HCT116 (cell line): Measurements from ENCODE around the gene NUAK2. TPM values are rescaled to one million over a fixed set of nuclear protein-coding genes. Genes with fewer than 3 reads are reported as not detected.

Source experiments
- ATAC-seq: fragments of 200-7000 bp; cut with Tn5 transposase; 2 replicates; pipeline ENCODE4 v1.9.1; 2020; ENCODE audit warnings: mild to moderate bottlenecking, moderate library complexity
- BruUV-seq: library from RNA; stranded (reverse); fragments of 400-500 nt; replicated peaks from 2 replicates; lab custom pipeline; 2021; lab: Mats Ljungman, UMichigan
- CTCF ChIA-PET: fragments of 300-600 bp; sonication (Branson Sonifier 250); formaldehyde crosslinking; loops from one replicate; lab custom pipeline; 2021; ENCODE audit warnings: antibody characterized with exemption; lab: Charles Lee
- POLR2A ChIA-PET: fragments of 300-600, 350-600 bp; sonication (Branson Sonifier 250); formaldehyde crosslinking; loops from one replicate; lab custom pipeline; 2021; ENCODE audit warnings: antibody characterized with exemption; lab: Charles Lee
- RAD21 ChIA-PET, 2 experiments: fragments of 300-600 bp; sonication (Branson Sonifier 250); formaldehyde crosslinking; loops; one replicate each; lab custom pipeline; 2023; ENCODE audit warnings: low total read pairs in 2 of 2; ENCODE audit not compliant: uncharacterized antibody in 2 of 2, unreplicated experiment in 2 of 2, low non-redundant PET in 1 of 2; lab: Charles Lee
- DNase-seq: peaks from one replicate; pipeline ENCODE4 v3.0.0-alpha.2; 2010; ENCODE audit warnings: low read depth, low spot score
- H2AFZ ChIP-seq: fragments of 200-600 bp; shearing (Covaris generic), sonication (generic); 2 replicates; pipeline ENCODE4 v1.6.1; 2017; ENCODE audit warnings: low read depth, mixed run types, mixed read lengths, antibody characterized with exemption, low read length; ENCODE audit not compliant: poor library complexity, severe bottlenecking
- H3K27ac ChIP-seq: 2 replicates; pipeline ENCODE4 v1.5.1; 2012; ENCODE audit warnings: low read depth, low read length
- H3K27me3 ChIP-seq: fragments of 200-600 bp; sonication (generic); 2 replicates; pipeline ENCODE4 v1.6.1; 2016; ENCODE audit warnings: mixed run types, low read length, mixed read lengths; ENCODE audit not compliant: insufficient read depth
- H3K36me3 ChIP-seq, 2 experiments: fragments of 200-500 bp in 1 of 2; fragments of 200-600 bp in 1 of 2; sonication (Bioruptor generic) in 1 of 2; sonication (generic) in 1 of 2; 2 replicates each; pipeline versions ENCODE4 v1.5.1 to v1.6.1; 2014 to 2016; ENCODE audit warnings: low read length in 2 of 2, inconsistent platforms in 1 of 2, mixed read lengths in 1 of 2, mixed run types in 1 of 2; ENCODE audit not compliant: insufficient read depth in 2 of 2, control insufficient read depth in 1 of 2
- H3K4me1 ChIP-seq, 2 experiments: fragments of 200-600 bp in 1 of 2; sonication (generic) in 1 of 2; 2 replicates each; pipeline versions ENCODE4 v1.5.1 to v1.6.1; 2012 to 2017; ENCODE audit warnings: low read length in 2 of 2, inconsistent platforms in 1 of 2, mild to moderate bottlenecking in 1 of 2, mixed read lengths in 1 of 2, mixed run types in 1 of 2, moderate library complexity in 1 of 2; ENCODE audit not compliant: insufficient read depth in 2 of 2, control insufficient read depth in 1 of 2
- H3K4me2 ChIP-seq: fragments of 200-600 bp; sonication (generic); 2 replicates; pipeline ENCODE4 v1.6.1; 2017; ENCODE audit warnings: mixed run types, low read length, mixed read lengths
- H3K4me3 ChIP-seq, 2 experiments: fragments of 200-600 bp in 1 of 2; sonication (generic) in 1 of 2; replicated peaks in 1 of 2; 2 replicates each; pipeline ENCODE4 v1.5.1; 2011 to 2016; ENCODE audit warnings: low read length in 2 of 2, control low read depth in 1 of 2, low read depth in 1 of 2, mild to moderate bottlenecking in 1 of 2, mixed read lengths in 1 of 2, mixed run types in 1 of 2
- H3K79me2 ChIP-seq: fragments of 200-600 bp; sonication (generic); 2 replicates; pipeline ENCODE4 v1.6.1; 2017; ENCODE audit warnings: mild to moderate bottlenecking, mixed run types, low read length, moderate library complexity, mixed read lengths; ENCODE audit not compliant: insufficient read depth
- H3K9ac ChIP-seq: fragments of 200-600 bp; sonication (generic); 2 replicates; pipeline ENCODE4 v1.6.1; 2016; ENCODE audit warnings: low read length, mixed read lengths
- H3K9me2 ChIP-seq: fragments of 200-600 bp; sonication (generic), shearing (Covaris generic); 2 replicates; pipeline ENCODE4 v1.6.1; 2017; ENCODE audit warnings: mixed run types, mild to moderate bottlenecking, moderate library complexity; ENCODE audit not compliant: insufficient read depth
- H3K9me3 ChIP-seq, 2 experiments: fragments of 200-500 bp in 1 of 2; fragments of 200-600 bp in 1 of 2; sonication (Bioruptor generic) in 1 of 2; sonication (generic) in 1 of 2; 2 replicates each; pipeline ENCODE4 v1.6.1; 2014 to 2017; ENCODE audit warnings: low read length in 2 of 2, mixed read lengths in 2 of 2, inconsistent platforms in 1 of 2, low read depth in 1 of 2, mild to moderate bottlenecking in 1 of 2, mixed run types in 1 of 2, moderate library complexity in 1 of 2; ENCODE audit not compliant: control insufficient read depth in 1 of 2, insufficient read depth in 1 of 2
- H4K20me1 ChIP-seq: fragments of 200-600 bp; sonication (generic), shearing (Covaris generic); 2 replicates; pipeline ENCODE4 v1.6.1; 2017; ENCODE audit warnings: mixed run types, mild to moderate bottlenecking, moderate library complexity; ENCODE audit not compliant: insufficient read depth
- ATF3 ChIP-seq: IDR thresholded peaks from 2 replicates; pipeline ENCODE4 v1.6.1; 2012
- CBX3 ChIP-seq: IDR thresholded peaks from 2 replicates; pipeline ENCODE4 v1.6.1; 2012; ENCODE audit warnings: low read depth
- EGR1 ChIP-seq: IDR thresholded peaks from 2 replicates; pipeline ENCODE4 v1.6.1; 2012; ENCODE audit warnings: low read depth
- ELF1 ChIP-seq: IDR thresholded peaks from 2 replicates; pipeline ENCODE4 v1.6.1; 2012; ENCODE audit warnings: low read depth, borderline replicate concordance
- EZH2 ChIP-seq: fragments of 200-600 bp; sonication (generic); IDR thresholded peaks from 2 replicates; pipeline ENCODE4 v1.6.1; 2017; ENCODE audit warnings: antibody characterized with exemption, mixed run types
- EZH2phosphoT487 ChIP-seq: fragments of 200-600 bp; IDR thresholded peaks from 2 replicates; pipeline ENCODE4 v1.6.1; 2018; ENCODE audit warnings: antibody characterized with exemption, borderline replicate concordance
- JUND ChIP-seq: IDR thresholded peaks from 2 replicates; pipeline ENCODE4 v1.6.1; 2012
- POLR2A ChIP-seq: IDR thresholded peaks from 2 replicates; pipeline ENCODE4 v1.7.0; 2011; ENCODE audit warnings: borderline replicate concordance; ENCODE audit not compliant: insufficient read depth, insufficient read length; ENCODE audit errors: extremely low read depth
- REST ChIP-seq: IDR thresholded peaks from 2 replicates; pipeline ENCODE4 v1.6.1; 2012; ENCODE audit warnings: low read depth
- SIN3A ChIP-seq: IDR thresholded peaks from 2 replicates; pipeline ENCODE4 v1.6.1; 2012; ENCODE audit warnings: low read depth
- SRF ChIP-seq: IDR thresholded peaks from 2 replicates; pipeline ENCODE4 v1.6.1; 2012; ENCODE audit warnings: low read depth
- TCF7L2 ChIP-seq: IDR thresholded peaks from 2 replicates; pipeline ENCODE4 v1.7.0; 2011; ENCODE audit warnings: borderline replicate concordance, inconsistent platforms; ENCODE audit not compliant: insufficient read depth, insufficient read length; ENCODE audit errors: extremely low read depth
- YY1 ChIP-seq: IDR thresholded peaks from 2 replicates; pipeline ENCODE4 v1.6.1; 2011; ENCODE audit warnings: low read length, low read depth, moderate library complexity, mild to moderate bottlenecking; ENCODE audit not compliant: insufficient replicate concordance; ENCODE audit errors: extremely low read depth
- ZBTB33 ChIP-seq: IDR thresholded peaks from 2 replicates; pipeline ENCODE4 v1.6.1; 2011; ENCODE audit warnings: mild to moderate bottlenecking, low read length, moderate library complexity; ENCODE audit not compliant: insufficient replicate concordance; ENCODE audit errors: extremely low read depth
- ZFX ChIP-seq: fragments of 450-650 bp; IDR thresholded peaks from 2 replicates; pipeline ENCODE4 v1.6.1; 2017
- intact Hi-C: fragments of 100-400 bp; cut with micrococcal nuclease; formaldehyde crosslinking; loops from 2 replicates; pipeline ENCODE4 v1.10.0; 2022
- total RNA-seq: library from RNA; stranded (reverse); gene quantifications from one replicate; pipeline ENCODE4 v1.2.1, GENCODE V29; 2021; ENCODE audit not compliant: unreplicated experiment
- TF ChIP-seq, protein P1 (sequence below): IDR thresholded peaks from 2 replicates; pipeline ENCODE4 v1.6.1; 2012
- TF ChIP-seq, protein P2 (sequence below), 3 experiments: fragments of 200-600 bp in 1 of 3; sonication (generic) in 1 of 3; IDR thresholded peaks in 2 of 3; conservative IDR thresholded peaks in 1 of 3; 2 replicates each; pipeline ENCODE4 v1.5.1; 2012 to 2017; ENCODE audit warnings: low read depth in 2 of 3, low read length in 2 of 3, antibody characterized with exemption in 1 of 3, borderline replicate concordance in 1 of 3, control low read depth in 1 of 3, mild to moderate bottlenecking in 1 of 3, mixed read lengths in 1 of 3, mixed run types in 1 of 3, moderate library complexity in 1 of 3; ENCODE audit not compliant: insufficient read depth in 1 of 3

Gene NUAK2
- total RNA-seq, 1 experiment from 2014 or later = 3.0 TPM

DNA sequence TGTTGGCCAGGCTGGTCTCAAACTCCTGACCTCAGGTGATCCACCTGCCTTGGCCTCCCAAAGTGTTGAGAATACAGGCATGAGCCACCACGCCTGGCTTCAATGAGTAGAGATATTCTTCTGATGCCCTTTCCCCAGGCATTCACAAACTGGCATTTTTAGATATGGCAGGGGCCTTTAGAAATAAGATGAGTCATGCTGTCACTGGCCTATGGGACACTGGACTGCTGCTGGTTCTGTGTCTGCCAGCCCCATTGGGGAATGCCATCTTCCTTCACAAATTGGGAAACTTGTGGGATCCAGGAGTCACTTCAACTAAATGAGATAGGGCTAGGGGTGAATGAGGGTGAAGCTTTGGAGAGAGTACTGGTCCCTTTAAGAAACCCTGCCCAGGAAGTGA, 19.1 kb upstream of the NUAK2 start (continued):
- TF ChIP-seq ATF3 (no peak), YY1 (no peak)

- ChIA-PET RAD21 (interaction anchor here in 1 of 2 experiments (0.6 kb wide), 1 partner anchor 35 kb away, joined by 4 read pairs; no protein-coding TSS in a partner anchor), CTCF (interaction anchor here (1.5 to 1.6 kb wide), 2 partner anchors 66 to 185 kb away, joined by 3 to 5 read pairs; no protein-coding TSS in a partner anchor), POLR2A (no interaction called here)
- Histone ChIP-seq H3K27me3 (no peaks in the 10 kb centered on the region), H3K9ac (no peak overlapping the region), H3K79me2 (no peaks in the 10 kb centered on the region), H3K9me2 (no peaks in the 10 kb centered on the region), H3K4me2 (no peak overlapping the region), H3K9me3 (no peaks in the 10 kb centered on the region), H3K4me1 (peaks cover 4 to 13% of the 10 kb centered on the region in 2 experiments; a peak in 3 of 4 replicates), H4K20me1 (no peaks in the 10 kb centered on the region), H2AFZ (no peak overlapping the region), H3K27ac (no peak overlapping the region), H3K36me3 (no peaks in the 10 kb centered on the region)
- ATAC-seq (no peak), DNase-seq (no peak)
- TF ChIP-seq YY1 (no peak), POLR2A (no peak), EGR1 (no peak), TCF7L2 (no peak), ELF1 (no peak), ZFX (no peak), CBX3 (no peak), ZBTB33 (no peak), REST (no peak), ATF3 (no peak), JUND (no peak), EZH2 (no peak), SRF (no peak), EZH2phosphoT487 (no peak), SIN3A (no peak)
- TF ChIP-seq, protein P1, sequence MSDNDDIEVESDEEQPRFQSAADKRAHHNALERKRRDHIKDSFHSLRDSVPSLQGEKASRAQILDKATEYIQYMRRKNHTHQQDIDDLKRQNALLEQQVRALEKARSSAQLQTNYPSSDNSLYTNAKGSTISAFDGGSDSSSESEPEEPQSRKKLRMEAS = no peak
- TF ChIP-seq, protein P2, sequence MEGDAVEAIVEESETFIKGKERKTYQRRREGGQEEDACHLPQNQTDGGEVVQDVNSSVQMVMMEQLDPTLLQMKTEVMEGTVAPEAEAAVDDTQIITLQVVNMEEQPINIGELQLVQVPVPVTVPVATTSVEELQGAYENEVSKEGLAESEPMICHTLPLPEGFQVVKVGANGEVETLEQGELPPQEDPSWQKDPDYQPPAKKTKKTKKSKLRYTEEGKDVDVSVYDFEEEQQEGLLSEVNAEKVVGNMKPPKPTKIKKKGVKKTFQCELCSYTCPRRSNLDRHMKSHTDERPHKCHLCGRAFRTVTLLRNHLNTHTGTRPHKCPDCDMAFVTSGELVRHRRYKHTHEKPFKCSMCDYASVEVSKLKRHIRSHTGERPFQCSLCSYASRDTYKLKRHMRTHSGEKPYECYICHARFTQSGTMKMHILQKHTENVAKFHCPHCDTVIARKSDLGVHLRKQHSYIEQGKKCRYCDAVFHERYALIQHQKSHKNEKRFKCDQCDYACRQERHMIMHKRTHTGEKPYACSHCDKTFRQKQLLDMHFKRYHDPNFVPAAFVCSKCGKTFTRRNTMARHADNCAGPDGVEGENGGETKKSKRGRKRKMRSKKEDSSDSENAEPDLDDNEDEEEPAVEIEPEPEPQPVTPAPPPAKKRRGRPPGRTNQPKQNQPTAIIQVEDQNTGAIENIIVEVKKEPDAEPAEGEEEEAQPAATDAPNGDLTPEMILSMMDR (IDR thresholded peaks at IDR 0.05 in 2 of 3, conservative IDR thresholded peaks at IDR 0.05 in 1 of 3; ENCODE audit: borderline replicate concordance in 1 of 3, insufficient read depth in 1 of 3, low read depth in 2 of 3, low read length in 2 of 3) = no peak
- TF ChIP-seq, all 23 proteins: peak for 0
- no TSS peak for BruUV-seq
- no peak overlapping the region for H3K4me3 ChIP-seq
- intact Hi-C loops = loop anchor here (5.0 kb wide), 1 partner anchor 148 kb away; no protein-coding TSS in a partner anchor
Measured at GRCh38 chr1:205339717-205340116, 18.2 kb upstream of the NUAK2 start.
